Measurements from ENCODE around the gene NABP1.

Gene NABP1

DNA sequence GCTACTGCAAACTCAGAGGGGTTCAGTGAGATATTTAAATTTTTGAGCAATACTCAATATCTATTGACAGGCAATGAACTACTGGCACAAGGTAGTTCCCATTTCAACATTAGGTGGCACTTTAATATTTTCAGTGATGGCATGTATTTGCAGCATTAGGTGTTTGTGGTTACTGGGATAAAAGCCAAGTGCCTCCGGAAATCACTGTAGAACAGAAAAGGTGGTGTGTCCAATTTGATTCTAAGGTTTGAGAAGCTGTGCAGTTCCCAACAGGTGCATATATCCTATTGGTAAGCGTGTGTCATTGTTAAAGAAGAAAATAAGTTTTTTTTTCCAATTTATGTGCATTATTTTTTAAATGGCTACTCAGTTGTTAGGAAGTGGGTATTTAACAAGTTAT, 41.3 kb downstream of the NABP1 start:
- no peaks in the 10 kb centered on the region for H3K27me3 ChIP-seq (ENCODE audit: control insufficient read depth in 1 of 2, insufficient read depth in 2 of 2, low read length in 2 of 2)
- H3K4me3 ChIP-seq (ENCODE audit: low read depth in 1 of 2, low read length in 2 of 2) = no peak overlapping the region
- H3K9ac ChIP-seq (ENCODE audit: low read length) = no peak overlapping the region
- H3K27ac ChIP-seq (ENCODE audit: low read depth, low read length) = no peak overlapping the region
- H3K4me1 ChIP-seq (ENCODE audit: insufficient read depth, low read length) = no peaks in the 10 kb centered on the region
- H3K9me3 ChIP-seq (ENCODE audit: low read length) = no peaks in the 10 kb centered on the region
- no peaks in the 10 kb centered on the region for H3K36me3 ChIP-seq (ENCODE audit: insufficient read depth, low read length)

DNA sequence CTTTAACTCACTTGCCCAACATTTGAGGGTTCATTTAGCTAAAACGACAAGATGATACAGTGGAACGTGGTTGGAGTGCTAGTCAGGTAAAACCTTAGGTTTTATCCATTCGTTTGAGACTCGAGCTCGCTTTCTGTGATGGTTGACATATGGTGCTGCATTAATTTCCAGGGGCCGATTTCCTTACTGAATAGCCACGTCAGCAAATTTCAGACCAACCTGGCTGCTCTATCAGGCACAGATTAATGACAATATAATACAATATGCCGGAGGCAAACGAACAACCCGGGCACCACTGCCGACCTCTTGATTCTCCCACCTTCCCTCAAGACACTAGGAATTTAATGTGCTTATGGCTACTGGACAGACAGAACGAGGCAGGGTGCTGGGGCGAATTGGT, 42.0 kb downstream of the NABP1 start:
- no peak overlapping the region for H3K27ac ChIP-seq (ENCODE audit: low read depth, low read length)
- no peaks in the 10 kb centered on the region for H3K27me3 ChIP-seq (ENCODE audit: control insufficient read depth in 1 of 2, insufficient read depth in 2 of 2, low read length in 2 of 2)
- H3K36me3 ChIP-seq (ENCODE audit: insufficient read depth, low read length) = no peaks in the 10 kb centered on the region

DNA sequence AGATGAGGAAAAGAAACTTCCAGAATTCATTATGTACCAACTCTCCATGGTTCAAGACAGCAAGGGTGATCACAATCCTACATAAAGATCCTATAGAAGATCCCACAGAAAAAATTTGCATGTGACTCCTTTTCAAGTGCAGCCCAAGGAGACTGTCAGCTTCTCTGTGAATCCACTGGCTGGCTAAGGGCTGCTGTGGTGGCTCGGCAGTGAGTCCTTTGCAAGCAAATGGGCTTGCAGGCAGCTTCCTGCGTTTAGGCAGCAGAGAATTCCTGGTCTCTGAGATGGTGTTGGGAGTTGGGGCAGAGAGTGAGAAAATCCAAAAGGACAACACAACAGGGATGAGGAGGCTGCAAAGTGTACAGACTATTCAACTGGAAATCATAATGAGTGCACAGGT, 43.4 kb downstream of the NABP1 start:
- Histone ChIP-seq H3K4me3 (ENCODE audit: low read depth in 1 of 2, low read length in 2 of 2) (no peak overlapping the region), H3K27ac (ENCODE audit: low read depth, low read length) (no peak overlapping the region), H3K4me1 (ENCODE audit: insufficient read depth, low read length) (no peaks in the 10 kb centered on the region), H3K9ac (ENCODE audit: low read length) (no peak overlapping the region), H3K9me3 (ENCODE audit: low read length) (no peaks in the 10 kb centered on the region), H3K27me3 (ENCODE audit: control insufficient read depth in 1 of 2, insufficient read depth in 2 of 2, low read length in 2 of 2) (no peaks in the 10 kb centered on the region), H3K36me3 (ENCODE audit: insufficient read depth, low read length) (no peaks in the 10 kb centered on the region)

More for the DNA sequence above, 42.0 kb downstream of the NABP1 start:
- no peaks in the 10 kb centered on the region for H3K9me3 ChIP-seq (ENCODE audit: low read length)
- no peak overlapping the region for H3K4me3 ChIP-seq (ENCODE audit: low read depth in 1 of 2, low read length in 2 of 2)
- no peaks in the 10 kb centered on the region for H3K4me1 ChIP-seq (ENCODE audit: insufficient read depth, low read length)
- H3K9ac ChIP-seq (ENCODE audit: low read length) = no peak overlapping the region

DNA sequence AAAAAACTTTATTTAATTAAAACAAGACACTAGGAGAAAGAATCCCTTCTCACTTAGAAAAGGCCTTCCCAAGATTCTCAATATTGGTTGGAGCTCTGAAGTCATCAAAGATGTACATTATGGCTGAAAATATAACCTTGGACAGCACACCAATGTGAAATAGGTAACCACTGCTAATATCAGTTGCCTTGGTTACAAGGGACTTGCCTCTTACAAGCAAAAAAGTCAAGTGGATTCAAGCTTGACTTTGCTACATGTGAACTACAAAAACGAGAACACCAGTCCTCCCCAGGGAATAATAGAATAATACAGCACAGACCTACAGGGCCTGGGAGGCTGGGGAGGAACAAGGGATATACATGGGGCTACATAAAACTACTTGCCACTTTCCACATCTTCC, 46.1 kb downstream of the NABP1 start:
- H3K9ac ChIP-seq (ENCODE audit: low read length) = no peak overlapping the region
- H3K27me3 ChIP-seq (ENCODE audit: control insufficient read depth in 1 of 2, insufficient read depth in 2 of 2, low read length in 2 of 2) = no peaks in the 10 kb centered on the region
- no peaks in the 10 kb centered on the region for H3K9me3 ChIP-seq (ENCODE audit: low read length)
- H3K36me3 ChIP-seq (ENCODE audit: insufficient read depth, low read length) = no peaks in the 10 kb centered on the region
- H3K4me3 ChIP-seq (ENCODE audit: low read depth in 1 of 2, low read length in 2 of 2) = no peak overlapping the region
- no peak overlapping the region for H3K27ac ChIP-seq (ENCODE audit: low read depth, low read length)
- no peaks in the 10 kb centered on the region for H3K4me1 ChIP-seq (ENCODE audit: insufficient read depth, low read length)

DNA sequence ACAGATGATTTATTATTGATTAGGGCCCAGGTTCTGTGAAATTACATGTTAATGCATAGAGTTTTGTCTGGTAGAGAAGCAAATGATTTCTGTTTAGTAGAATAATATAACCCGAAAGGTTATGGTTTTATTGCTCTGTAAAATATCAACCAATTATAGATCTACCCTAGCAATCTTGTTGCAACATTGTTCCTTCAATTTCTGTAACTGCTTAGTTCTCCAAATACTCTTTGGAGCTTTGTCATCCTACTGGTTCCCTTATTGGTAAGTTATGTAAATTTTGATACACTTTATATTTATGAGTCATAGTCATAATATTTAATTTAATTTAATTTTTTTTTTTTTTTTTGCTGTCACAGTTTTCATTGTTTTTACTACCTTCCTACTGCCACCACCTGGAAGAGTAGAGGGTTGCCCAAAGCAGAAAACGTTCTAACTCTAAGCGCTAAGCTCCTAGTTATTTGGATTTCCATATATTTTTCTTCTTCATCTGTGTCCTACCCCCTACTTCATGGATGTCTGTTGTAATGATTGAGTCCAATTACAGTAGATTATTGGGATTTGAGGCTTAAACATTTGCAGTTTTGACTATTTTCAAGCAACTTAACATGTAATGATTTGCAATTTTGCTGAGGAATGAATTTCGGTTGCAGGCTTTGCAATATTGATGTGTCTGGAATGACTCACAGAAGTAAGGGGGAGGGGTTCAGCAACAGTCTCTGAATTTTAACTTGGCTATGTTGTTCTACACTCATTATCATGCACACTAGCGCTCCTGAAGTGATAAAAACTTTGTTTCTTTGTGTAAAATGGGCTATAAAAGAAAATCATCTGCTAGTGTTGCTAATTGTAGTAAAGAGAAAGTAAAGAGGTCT, 51.1 kb downstream of the NABP1 start:
- Histone ChIP-seq H3K36me3 (ENCODE audit: insufficient read depth, low read length) (no peaks in the 10 kb centered on the region), H3K4me3 (ENCODE audit: low read depth in 1 of 2, low read length in 2 of 2) (no peak overlapping the region), H3K9me3 (ENCODE audit: low read length) (no peaks in the 10 kb centered on the region), H3K4me1 (ENCODE audit: insufficient read depth, low read length) (no peaks in the 10 kb centered on the region), H3K27me3 (ENCODE audit: control insufficient read depth in 1 of 2, insufficient read depth in 2 of 2, low read length in 2 of 2) (no peaks in the 10 kb centered on the region), H3K27ac (ENCODE audit: low read depth, low read length) (no peak overlapping the region), H3K9ac (ENCODE audit: low read length) (no peak overlapping the region)

DNA sequence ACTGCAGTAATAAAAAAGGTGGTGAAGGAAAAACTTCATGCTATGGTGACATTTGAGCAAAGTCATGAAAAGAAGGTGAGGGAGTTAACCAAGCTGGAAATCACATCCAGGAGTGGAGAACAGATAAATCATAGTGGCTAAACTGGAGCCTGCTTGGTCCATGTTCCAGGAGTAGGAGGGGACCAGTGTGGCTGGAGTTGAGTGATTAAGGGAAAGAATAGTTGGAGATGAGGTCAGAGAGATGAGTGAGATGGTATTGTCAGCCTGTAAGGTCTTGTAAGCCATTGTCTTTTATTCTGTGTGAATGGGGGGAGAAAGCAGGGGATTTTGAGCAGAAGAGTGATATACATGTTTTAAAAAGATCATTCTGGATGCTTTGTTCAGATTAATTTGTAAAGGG, 52.3 kb downstream of the NABP1 start:
- Histone ChIP-seq H3K27ac (ENCODE audit: low read depth, low read length) (no peak overlapping the region), H3K4me1 (ENCODE audit: insufficient read depth, low read length) (no peaks in the 10 kb centered on the region), H3K27me3 (ENCODE audit: control insufficient read depth in 1 of 2, insufficient read depth in 2 of 2, low read length in 2 of 2) (no peaks in the 10 kb centered on the region), H3K9ac (ENCODE audit: low read length) (no peak overlapping the region), H3K4me3 (ENCODE audit: low read depth in 1 of 2, low read length in 2 of 2) (no peak overlapping the region), H3K36me3 (ENCODE audit: insufficient read depth, low read length) (no peaks in the 10 kb centered on the region), H3K9me3 (ENCODE audit: low read length) (no peaks in the 10 kb centered on the region)

Measured in muscle layer of colon (tissue), 2 donors.